GM23248 (cell line): ENCODE measurements around the gene STAM. TPM values are rescaled to one million over a fixed set of nuclear protein-coding genes. Genes with fewer than 3 reads are reported as not detected.

Source experiments
- DNase-seq: peaks from one replicate; pipeline ENCODE4 v3.0.0-alpha.2; 2015
- H2AFZ ChIP-seq: fragments of 200-600 bp; sonication (generic); 2 replicates; pipeline ENCODE4 v1.6.1; 2016; ENCODE audit warnings: antibody characterized with exemption
- H3F3A ChIP-seq: fragments of 200-600 bp; sonication (generic); 2 replicates; pipeline ENCODE4 v1.6.1; 2016; ENCODE audit warnings: mild to moderate bottlenecking, antibody characterized with exemption, mixed run types; ENCODE audit not compliant: insufficient read depth
- H3K27ac ChIP-seq: fragments of 200-600 bp; sonication (generic); 2 replicates; pipeline ENCODE4 v1.5.1; 2016; ENCODE audit warnings: mild to moderate bottlenecking
- H3K27me3 ChIP-seq: fragments of 200-600 bp; sonication (generic); replicated peaks from 2 replicates; pipeline ENCODE4 v1.6.1; 2016; ENCODE audit warnings: mild to moderate bottlenecking; ENCODE audit not compliant: insufficient read depth
- H3K36me3 ChIP-seq: fragments of 200-600 bp; sonication (generic); 2 replicates; pipeline ENCODE4 v1.6.1; 2016; ENCODE audit warnings: low read depth, mild to moderate bottlenecking
- H3K4me1 ChIP-seq: fragments of 200-600 bp; sonication (generic); 2 replicates; pipeline ENCODE4 v1.6.1; 2016; ENCODE audit warnings: mild to moderate bottlenecking; ENCODE audit not compliant: insufficient read depth
- H3K4me2 ChIP-seq: fragments of 200-600 bp; sonication (generic); one replicate; pipeline ENCODE4 v1.6.1; 2016; ENCODE audit warnings: mild to moderate bottlenecking; ENCODE audit not compliant: unreplicated experiment
- H3K4me3 ChIP-seq: fragments of 200-600 bp; sonication (generic); 2 replicates; pipeline ENCODE4 v1.5.1; 2016; ENCODE audit warnings: mild to moderate bottlenecking
- H3K79me2 ChIP-seq: fragments of 200-600 bp; sonication (generic); 2 replicates; pipeline ENCODE4 v1.6.1; 2016; ENCODE audit warnings: mild to moderate bottlenecking; ENCODE audit not compliant: insufficient read depth
- H3K9ac ChIP-seq: fragments of 200-600 bp; sonication (generic); 2 replicates; pipeline ENCODE4 v1.6.1; 2016; ENCODE audit warnings: mild to moderate bottlenecking
- H3K9me2 ChIP-seq: fragments of 200-600 bp; sonication (generic); 2 replicates; pipeline ENCODE4 v1.6.1; 2016; ENCODE audit warnings: mixed run types, mild to moderate bottlenecking, moderate library complexity; ENCODE audit not compliant: insufficient read depth
- H3K9me3 ChIP-seq: fragments of 200-600 bp; sonication (generic); one replicate; pipeline ENCODE4 v1.6.1; 2017; ENCODE audit warnings: low read depth
- H4K20me1 ChIP-seq: fragments of 200-600 bp; sonication (generic); 2 replicates; pipeline ENCODE4 v1.6.0; 2016; ENCODE audit not compliant: insufficient read depth
- EZH2 ChIP-seq: fragments of 200-600 bp; sonication (generic); IDR thresholded peaks from 2 replicates; pipeline ENCODE4 v1.6.1; 2018; ENCODE audit warnings: antibody characterized with exemption, mild to moderate bottlenecking; ENCODE audit not compliant: insufficient read depth, poor library complexity, severe bottlenecking
- EZH2phosphoT487 ChIP-seq: fragments of 200-600 bp; sonication (generic); IDR thresholded peaks from 2 replicates; pipeline ENCODE4 v1.6.1; 2018; ENCODE audit warnings: antibody characterized with exemption, moderate library complexity, mild to moderate bottlenecking, low read depth; ENCODE audit not compliant: insufficient read depth
- WGBS, 2 experiments: methylation state at CpG; one replicate each; pipeline ENCODE4 v1.1.6; 2015 to 2017; ENCODE audit warnings: low lambda C conversion rate in 2 of 2, low coverage in 1 of 2; ENCODE audit errors: missing lambda C conversion rate in 2 of 2; 5-methylcytosine and 5-hydroxymethylcytosine counted together
- in situ Hi-C: fragments of 300-500 bp; cut with MboI; formaldehyde crosslinking; loops from 2 replicates; pipeline ENCODE4 v1.15.0; 2020
- polyA plus RNA-seq: library from polyadenylated mRNA; unstranded; fragments of >200 nt; fragmentation: Nextera tagmentation; extraction: Ambion mirVana; gene quantifications from 2 replicates; pipeline ENCODE4 v1.2.1, GENCODE V29; 2016
- small RNA-seq: library from RNA; depleted of rRNA; stranded (forward); fragments of <200 nt; gene quantifications from one replicate; pipeline ENCODE3, GENCODE V24; 2014; ENCODE audit warnings: low read depth, low replicate concordance
- total RNA-seq: library from RNA; depleted of rRNA; stranded (reverse); fragments of >200 nt; shearing (Covaris generic); gene quantifications from 2 replicates; pipeline ENCODE4 v1.2.3, GENCODE V29; 2014; rRNA removed

STAM gene
- total and polyA plus RNA-seq, 2 experiments from 2014 or later, result 25.2 to 29.2 TPM

DNA sequence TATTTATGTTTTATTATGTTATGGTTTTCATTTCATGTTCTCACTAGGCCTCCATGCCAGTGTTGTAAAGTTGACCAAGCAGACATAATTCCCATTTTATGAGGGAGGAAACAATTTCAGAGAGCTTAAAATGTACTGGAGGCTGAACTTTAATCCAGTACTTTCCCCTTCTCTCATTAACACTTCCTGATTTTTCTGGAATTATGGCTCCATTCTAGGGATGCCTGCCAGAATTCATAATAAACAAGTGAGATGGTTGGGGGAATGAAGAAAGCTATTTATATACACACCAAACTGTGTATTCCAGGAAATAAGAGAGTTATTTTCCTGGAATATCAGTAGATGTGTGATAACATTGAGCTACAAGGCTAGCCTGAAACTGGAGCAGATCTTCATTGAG is 114.9 kb downstream of the STAM start:
- no peak for TF ChIP-seq EZH2phosphoT487
- TF ChIP-seq EZH2, result no peak
- Histone ChIP-seq H3K36me3 (no peaks in the 10 kb centered on the region), H3K27me3 (no peaks in the 10 kb centered on the region), H3K9ac (no peak overlapping the region), H3K4me1 (no peaks in the 10 kb centered on the region), H3K79me2 (no peaks in the 10 kb centered on the region), H3K9me2 (no peaks in the 10 kb centered on the region), H3K4me3 (no peak overlapping the region), H2AFZ (no peak overlapping the region), H3F3A (no peaks in the 10 kb centered on the region), H3K9me3 (no peaks in the 10 kb centered on the region), H3K27ac (no peak overlapping the region), H4K20me1 (no peaks in the 10 kb centered on the region), H3K4me2 (no peak overlapping the region)
- no peak for DNase-seq
- in situ Hi-C loops, result no loop called here

GRCh38 chr10:17764142-17764541 is 120.2 kb downstream of the STAM start:
- Histone ChIP-seq H3K4me3 (no peak overlapping the region), H3K9me2 (no peaks in the 10 kb centered on the region), H3K4me2 (no peak overlapping the region), H3K27me3 (no peaks in the 10 kb centered on the region), H3K27ac (no peak overlapping the region), H4K20me1 (no peaks in the 10 kb centered on the region), H3F3A (peaks cover 3% of the 10 kb centered on the region; the same call in 1 of the 2 replicates), H3K36me3 (no peaks in the 10 kb centered on the region), H3K4me1 (peaks cover 7% of the 10 kb centered on the region), H2AFZ (no peak overlapping the region), H3K79me2 (no peaks in the 10 kb centered on the region), H3K9me3 (no peaks in the 10 kb centered on the region), H3K9ac (no peak overlapping the region)
- in situ Hi-C loops, result no loop called here
- 55 to 59% methylated on average over 4 of the region's 4 CpGs for WGBS, 2 experiments
- no peak for DNase-seq
- TF ChIP-seq EZH2, result no peak
- TF ChIP-seq EZH2phosphoT487, result no peak

DNA sequence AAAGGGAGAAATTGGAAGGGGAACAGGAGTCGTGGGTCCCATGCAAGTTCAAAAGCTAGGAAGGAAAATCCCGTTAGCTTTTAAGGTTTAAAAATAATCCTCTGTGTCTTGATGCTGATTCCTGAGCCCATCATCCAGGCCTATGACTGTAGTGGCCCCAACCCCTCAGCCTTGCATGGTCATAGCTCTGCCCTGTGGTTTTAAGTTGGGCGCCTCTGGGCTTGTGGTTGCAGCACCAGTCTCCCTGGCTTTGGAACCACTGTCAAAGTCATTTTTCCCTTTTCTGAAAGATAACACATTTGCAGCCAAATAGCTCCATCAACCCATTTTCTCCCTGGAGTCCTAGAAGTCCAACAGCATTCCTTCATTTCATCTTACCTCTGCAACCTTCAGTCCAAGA is 121.7 kb downstream of the STAM start:
- no peak for DNase-seq
- H3K4me1 ChIP-seq, result peaks cover 10% of the 10 kb centered on the region
- H4K20me1 ChIP-seq, result no peaks in the 10 kb centered on the region
- 75 to 83% methylated on average over 3 of the region's 3 CpGs for WGBS, 2 experiments
- H2AFZ ChIP-seq, result no peak overlapping the region
- TF ChIP-seq EZH2phosphoT487, result no peak
- TF ChIP-seq EZH2, result no peak
- H3K9me3 ChIP-seq, result no peaks in the 10 kb centered on the region
- no peak overlapping the region for H3K9ac ChIP-seq
- H3K27me3 ChIP-seq, result no peaks in the 10 kb centered on the region
- no peaks in the 10 kb centered on the region for H3K79me2 ChIP-seq
- H3F3A ChIP-seq, result peaks cover 5% of the 10 kb centered on the region; the same call in 1 of the 2 replicates
- no peak overlapping the region for H3K4me2 ChIP-seq
- no peak overlapping the region for H3K27ac ChIP-seq
- no peaks in the 10 kb centered on the region for H3K9me2 ChIP-seq
- no peak overlapping the region for H3K4me3 ChIP-seq
- in situ Hi-C loops, result no loop called here
- no peaks in the 10 kb centered on the region for H3K36me3 ChIP-seq

Small RNA genes lying within 50 kb of the gene (small RNA-seq; reads per million reads assigned to genes)
- not detected for gene AC069542.2

Other genes starting within 250 kb of the STAM start
- gene ST8SIA6, start 189.6 kb upstream of the STAM start, total RNA-seq, result not detected in 2 replicates
- not detected in 2 replicates for gene ST8SIA6, start 189.6 kb upstream of the STAM start, polyA plus RNA-seq
- gene HACD1, start 26.8 kb upstream of the STAM start, total RNA-seq, result 64.0 and 81.3 TPM in 2 replicates
- gene HACD1, start 26.8 kb upstream of the STAM start, polyA plus RNA-seq, result 150 and 157 TPM in 2 replicates
- gene TMEM236, start 108.0 kb downstream of the STAM start, total RNA-seq, result 0.11 and 0.13 TPM in 2 replicates
- gene TMEM236, start 108.0 kb downstream of the STAM start, polyA plus RNA-seq, result not detected in 2 replicates
- not detected in 2 replicates for gene MRC1, start 165.2 kb downstream of the STAM start, total RNA-seq
- not detected in 2 replicates for gene MRC1, start 165.2 kb downstream of the STAM start, polyA plus RNA-seq